ENCODE measurements around the gene SUN2.

DNA sequence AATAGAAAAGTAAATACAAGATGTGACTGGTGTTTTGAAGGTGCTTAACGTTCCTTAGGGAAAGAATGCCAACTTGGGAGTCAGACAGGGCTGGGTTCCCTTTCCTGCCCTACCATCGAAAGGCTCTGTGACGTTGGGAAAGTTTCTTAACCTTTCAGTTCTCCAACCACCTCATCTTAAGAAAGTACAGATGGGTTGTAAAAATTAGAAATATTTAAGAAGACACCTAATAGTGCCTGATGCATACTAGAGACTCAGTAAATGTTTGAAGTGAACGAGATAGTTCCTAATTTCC, 49.0 kb downstream of the SUN2 start:
- TF ChIP-seq, protein P1, sequence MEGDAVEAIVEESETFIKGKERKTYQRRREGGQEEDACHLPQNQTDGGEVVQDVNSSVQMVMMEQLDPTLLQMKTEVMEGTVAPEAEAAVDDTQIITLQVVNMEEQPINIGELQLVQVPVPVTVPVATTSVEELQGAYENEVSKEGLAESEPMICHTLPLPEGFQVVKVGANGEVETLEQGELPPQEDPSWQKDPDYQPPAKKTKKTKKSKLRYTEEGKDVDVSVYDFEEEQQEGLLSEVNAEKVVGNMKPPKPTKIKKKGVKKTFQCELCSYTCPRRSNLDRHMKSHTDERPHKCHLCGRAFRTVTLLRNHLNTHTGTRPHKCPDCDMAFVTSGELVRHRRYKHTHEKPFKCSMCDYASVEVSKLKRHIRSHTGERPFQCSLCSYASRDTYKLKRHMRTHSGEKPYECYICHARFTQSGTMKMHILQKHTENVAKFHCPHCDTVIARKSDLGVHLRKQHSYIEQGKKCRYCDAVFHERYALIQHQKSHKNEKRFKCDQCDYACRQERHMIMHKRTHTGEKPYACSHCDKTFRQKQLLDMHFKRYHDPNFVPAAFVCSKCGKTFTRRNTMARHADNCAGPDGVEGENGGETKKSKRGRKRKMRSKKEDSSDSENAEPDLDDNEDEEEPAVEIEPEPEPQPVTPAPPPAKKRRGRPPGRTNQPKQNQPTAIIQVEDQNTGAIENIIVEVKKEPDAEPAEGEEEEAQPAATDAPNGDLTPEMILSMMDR (conservative IDR thresholded peaks at IDR 0.05; ENCODE audit: low read depth, low read length) = no peak
- TF ChIP-seq EZH2 (IDR thresholded peaks at IDR 0.05; ENCODE audit: low read length, unreplicated experiment) (no peak), EZH2phosphoT487 (IDR thresholded peaks at IDR 0.05; ENCODE audit: borderline replicate concordance, low read length) (no peak)

Measured in PC-3 (cell line).